ENCODE results near the gene ASB18.
"Not testable (repeated sequence)": the region's sequence is repeated elsewhere in the genome, so short reads cannot be mapped to it uniquely, and the experiment has no call there.

The ASB18 gene

DNA sequence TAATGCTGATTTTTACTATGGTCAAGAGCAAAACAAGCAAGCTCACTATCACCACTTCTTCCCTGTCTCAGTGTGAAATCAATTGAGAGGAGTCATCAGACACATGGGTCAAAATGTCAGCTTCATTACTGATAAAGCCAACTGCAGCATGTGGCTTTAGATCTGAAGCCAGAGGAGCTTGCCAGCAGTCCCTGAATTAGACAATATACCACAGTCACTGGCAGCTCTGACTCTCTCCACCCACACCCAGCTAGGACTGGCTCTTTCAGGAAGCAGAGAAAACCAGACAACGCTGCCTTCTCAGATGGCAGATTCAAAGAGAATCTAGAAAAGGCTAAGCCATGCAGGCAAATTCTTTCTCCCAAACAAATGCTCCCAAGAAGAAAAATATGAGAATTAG lies 20.0 kb upstream of the ASB18 start:
- DNase-seq: no peak

DNA sequence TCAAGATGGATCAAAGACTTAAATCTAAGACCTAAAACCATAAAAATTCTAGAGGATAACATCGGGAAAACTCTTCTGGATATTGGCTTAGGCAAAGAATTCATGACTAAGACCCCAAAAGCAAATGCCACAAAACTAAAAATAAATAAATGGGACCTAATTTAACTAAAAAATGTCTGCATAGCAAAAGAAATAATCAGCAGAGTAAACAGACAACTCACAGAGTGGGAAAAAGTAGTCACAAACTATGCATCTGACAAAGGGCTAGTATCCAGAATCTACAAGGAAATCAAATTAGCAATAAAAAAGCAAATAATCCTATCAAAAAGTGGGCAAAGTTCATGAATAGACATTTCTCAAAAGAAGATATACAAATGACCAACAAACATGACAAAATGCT lies 18.2 kb upstream of the ASB18 start:
- no peak for DNase-seq

DNA sequence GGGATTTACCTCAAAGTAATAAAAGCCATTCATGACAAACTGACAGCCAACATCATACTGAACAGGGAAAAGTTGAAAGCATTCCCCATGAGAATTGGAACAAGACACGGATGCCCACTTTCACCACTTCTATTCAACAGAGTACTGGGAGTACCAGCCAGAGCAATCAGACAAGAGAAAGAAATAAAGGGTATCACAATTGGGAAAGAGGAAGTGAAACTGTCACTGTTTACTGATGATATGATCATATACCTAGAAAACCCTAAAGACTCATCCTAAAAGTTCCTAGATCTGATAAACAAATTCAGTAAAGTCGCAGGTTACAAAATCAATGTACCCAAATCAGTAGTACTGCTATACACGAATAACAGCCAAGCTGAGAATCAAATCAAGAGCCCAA lies 17.2 kb upstream of the ASB18 start:
- no peak for DNase-seq

DNA sequence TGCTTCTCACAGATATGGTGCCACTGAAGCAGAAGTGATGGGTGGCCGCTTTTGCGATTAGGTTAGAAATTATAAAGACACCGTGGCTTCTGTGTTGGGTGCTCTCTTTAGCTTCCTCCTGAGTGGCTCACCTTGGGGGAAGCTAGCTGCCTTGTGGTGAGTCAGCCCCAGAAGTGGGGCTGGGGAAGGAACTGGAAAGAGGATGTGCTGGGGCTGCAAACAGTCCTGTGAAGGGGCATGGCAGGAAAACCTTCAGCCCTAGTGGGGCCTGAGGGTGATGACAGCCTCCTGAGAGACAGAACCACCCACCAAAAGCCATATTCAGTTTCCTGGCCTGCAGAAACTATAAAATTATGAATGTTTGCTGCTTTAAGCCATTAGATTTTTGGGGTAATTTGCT lies 8.9 kb upstream of the ASB18 start:
- no peak for DNase-seq

DNA sequence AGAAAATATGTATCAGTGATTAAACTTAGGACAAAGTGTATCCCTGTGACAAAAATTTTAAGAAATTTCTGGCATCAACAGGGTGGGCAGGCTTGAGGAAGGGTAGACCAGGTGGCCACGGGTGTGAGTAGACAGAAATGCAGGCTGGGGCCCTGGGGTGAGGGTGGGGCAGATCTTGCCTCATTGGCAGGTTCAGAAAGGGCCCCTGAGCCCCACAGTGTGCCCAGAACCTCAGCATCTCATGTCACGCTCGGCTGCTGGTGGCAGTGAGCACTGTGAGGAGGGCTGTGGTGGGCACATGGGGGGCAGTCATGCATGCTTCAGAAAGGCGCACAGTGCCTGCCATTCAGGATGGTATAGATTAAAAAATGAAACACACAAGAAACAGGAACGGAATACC lies 7.6 kb upstream of the ASB18 start:
- no peak for DNase-seq

DNA sequence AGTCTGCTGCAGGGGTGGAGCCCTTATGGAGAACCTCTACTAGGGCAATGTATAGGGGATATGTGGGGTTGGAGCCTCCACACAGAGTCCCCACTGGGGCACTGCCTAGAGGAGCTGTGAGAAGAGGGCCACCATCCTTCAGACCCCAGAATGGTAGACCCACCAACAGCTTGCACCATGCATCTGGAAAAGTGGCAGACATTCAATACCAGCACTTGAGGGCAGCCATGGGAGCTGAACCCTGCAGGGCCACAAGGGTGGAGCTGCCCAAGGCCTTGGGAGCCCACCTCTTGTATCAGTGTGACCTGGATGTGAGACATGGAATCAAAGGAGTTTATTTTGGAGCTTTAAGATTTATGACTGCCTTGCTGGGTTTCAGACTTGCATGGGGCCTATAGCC lies 5.7 kb upstream of the ASB18 start:
- DNase-seq: not testable (repeated sequence)

DNA sequence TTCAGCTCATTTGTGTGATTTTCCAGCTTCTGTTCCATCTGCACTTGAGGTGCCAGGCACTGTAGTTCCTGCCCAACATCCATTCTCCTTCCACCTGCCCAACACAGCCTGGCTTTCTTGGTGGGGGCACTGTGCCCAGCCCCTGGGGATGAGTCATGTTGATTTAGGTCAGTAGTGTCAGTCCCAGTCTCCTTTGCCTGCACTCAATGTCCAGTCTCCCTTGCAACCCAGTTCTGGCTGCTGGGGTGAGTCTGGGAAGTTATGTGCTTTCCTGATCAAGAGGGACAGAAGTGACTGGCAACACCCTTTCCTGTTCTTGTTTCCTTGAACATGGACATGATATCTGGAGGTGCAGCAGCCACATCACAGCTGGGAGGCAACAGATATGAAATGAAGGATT lies 1.5 kb upstream of the ASB18 start:
- DNase-seq: no peak

DNA sequence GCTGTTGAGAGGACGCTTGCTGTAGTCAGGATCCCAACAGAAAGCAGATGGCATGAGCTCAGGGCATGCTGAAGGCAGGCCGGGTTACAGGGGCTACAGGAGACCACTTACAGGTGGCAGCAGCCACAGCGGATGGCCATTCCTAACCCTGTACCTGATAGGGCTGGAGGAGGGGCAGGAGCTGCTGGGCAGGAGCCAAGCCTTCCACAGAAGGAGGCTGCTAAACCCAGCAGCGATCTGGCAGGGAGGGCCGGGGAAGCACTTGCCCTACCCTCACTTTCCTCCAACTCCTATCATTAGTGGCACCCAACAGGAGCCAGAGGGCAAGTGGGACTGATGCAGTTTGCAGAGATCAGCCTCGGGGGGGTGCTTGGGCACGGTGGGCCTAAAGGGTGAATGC lies 2.0 kb downstream of the ASB18 start:
- DNase-seq: no peak

DNA sequence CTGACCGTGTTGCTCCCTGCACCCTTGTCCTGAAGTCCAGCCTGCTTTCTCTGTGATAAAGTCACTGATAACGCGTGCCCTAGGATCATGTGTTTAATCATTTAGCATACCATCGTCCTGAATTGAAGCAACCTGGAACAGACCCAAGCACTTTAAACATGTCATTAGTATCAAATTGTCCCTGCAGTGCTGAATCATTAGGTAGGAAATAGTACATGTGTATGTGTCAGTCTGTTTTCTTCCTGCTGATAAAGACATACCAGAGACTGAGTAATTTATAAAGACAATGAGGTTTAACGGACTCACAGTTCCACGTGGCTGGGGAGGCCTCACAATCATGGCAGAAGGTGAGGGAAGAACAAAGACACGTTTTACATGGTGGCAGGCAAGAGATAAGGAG lies 2.8 kb downstream of the ASB18 start:
- DNase-seq: no peak

DNA sequence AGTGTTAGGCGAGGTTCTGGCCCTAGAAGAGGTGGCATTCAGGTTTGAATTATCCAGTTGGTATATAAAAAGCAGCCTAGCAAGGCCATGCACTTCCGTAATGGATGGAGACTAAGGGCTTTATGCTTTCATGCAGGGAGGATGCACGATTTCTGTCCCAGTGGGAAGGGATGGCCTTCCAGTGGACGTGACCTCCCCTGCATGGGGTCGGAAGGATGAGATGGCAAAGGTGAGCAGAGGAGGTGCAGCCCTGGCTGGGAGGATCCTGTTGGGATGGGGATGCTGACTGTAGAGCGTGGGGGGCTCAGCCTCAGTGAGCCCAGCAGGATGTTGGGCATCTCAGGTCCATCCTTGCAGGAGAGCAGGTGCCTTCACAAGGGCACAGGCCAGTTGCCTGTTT lies 4.8 kb downstream of the ASB18 start:
- no peak for DNase-seq

DNA sequence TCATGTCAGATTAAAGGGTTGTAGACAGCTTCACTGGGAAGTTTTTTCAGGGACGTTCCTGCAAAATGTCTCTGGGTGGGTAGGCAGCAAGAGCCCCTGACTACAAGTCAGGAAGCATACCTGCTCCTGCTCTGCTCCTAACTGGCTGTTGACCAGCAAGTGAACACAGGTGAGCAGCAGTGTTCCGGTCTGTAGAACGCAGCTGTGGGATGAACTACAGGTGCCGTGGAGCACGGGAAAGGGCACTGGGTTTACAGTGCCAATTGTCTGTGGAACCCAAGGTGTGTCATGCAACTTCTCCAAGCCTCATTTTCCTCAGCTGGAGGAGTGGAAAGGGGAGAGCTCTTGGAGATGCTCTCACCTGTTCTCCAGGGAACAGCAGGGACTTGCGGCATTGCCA lies 6.6 kb downstream of the ASB18 start:
- no peak for DNase-seq

DNA sequence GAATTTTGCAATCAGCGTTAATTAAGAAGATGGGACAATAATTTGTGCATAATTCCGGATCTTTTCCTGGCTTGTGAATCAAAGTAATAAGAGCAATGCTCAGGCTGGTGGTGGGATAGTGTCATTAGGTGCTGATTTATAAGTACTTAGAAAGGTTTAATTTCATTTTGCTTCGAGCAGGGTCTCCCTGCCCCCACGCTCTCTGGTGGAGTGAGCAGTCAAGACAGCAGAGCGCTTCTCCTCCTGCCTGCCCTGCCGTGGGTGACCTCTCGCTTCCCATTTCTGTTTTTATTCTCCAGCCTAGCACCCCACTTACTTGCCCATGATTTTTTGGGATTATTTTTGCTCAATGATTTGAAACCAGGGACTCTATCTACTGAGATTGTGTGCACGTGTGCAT lies 7.1 kb downstream of the ASB18 start:
- DNase-seq: no peak

DNA sequence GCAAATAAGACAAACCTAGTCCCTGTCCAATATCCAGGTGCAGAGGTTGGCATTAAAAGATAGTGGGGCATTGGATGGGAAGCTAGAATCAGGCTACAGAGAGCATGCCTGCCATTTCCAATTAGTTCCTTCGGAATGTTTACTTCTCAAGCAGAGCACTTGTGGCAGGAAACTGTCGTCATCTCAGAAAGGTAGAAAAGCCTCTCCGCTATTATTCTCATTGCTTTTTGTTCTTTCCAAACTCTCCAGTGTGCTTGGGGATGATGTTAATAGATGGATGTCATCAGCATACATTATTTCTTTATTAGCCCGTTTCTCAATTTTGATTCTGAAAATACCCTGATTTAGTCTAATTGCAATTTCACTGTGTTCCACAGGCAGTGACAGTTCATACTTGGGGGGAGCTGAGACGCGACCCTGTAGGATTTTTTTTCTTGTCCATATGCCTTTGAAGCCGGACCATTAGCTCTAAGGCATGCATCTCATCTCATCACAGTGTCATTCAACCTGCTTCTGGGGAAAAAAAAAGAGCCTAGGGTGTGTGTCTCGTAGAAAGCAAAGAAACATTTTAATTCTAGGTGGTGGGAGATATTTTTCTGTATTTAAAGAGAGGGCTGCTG lies 7.7 kb downstream of the ASB18 start:
- DNase-seq: no peak

DNA sequence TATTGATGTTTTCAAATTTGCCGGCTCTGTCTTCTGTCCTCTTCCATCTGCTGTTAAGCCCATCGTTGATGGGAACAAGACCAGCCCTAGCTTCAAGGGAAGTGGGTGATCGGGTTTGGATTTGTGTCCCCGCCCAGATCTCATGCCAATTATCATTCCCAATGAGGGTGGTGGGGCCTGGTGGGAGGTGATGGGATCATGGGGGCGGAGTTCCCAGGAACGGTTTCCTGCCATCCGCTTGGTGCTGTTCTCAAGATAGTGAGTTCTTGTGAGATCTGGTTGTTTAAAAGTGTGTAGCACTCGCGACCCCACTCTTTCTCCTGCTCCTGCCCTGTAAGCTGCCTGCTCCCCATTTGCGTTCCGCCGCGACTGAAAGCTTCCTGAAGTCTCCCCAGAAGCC lies 9.5 kb downstream of the ASB18 start:
- DNase-seq: no peak

DNA sequence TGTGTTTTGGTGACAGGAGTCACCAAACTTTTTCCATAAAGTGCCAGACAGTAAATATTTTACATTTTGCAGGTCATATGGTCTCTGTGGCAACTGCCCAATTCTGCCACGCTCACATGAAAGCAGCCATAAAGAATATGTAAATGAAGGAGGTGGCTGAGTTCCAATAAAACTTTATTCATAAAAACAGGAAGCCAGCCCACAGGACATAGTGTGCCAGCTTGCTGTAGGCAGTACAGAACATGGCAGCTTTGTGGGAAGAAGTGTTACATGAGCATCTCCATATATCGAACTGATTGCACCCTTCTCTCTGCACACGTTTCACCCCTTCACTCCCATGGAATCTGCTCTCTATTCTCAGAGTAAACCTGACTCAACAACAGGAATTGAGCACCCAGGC lies 10.2 kb downstream of the ASB18 start:
- no peak for DNase-seq

DNA sequence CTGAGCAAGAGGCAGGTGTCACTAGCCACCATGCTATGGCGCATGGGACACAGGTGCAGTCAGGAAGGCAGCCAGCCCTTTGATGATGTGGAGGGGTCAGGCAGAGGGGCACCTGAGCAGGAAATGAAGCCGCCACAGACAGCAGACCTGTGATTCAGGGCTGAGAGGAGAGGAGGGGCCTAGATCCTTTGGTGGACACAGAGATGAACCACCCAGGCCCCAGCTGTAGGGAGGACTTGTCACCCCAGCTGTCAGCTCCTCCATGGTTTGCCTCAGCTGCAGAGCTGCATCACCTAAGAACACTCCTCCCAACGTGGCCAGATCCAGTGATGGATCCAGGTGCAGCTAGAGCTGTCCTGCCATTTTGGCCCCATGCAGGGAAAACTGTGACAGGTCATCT lies 11.6 kb downstream of the ASB18 start:
- DNase-seq: no peak

DNA sequence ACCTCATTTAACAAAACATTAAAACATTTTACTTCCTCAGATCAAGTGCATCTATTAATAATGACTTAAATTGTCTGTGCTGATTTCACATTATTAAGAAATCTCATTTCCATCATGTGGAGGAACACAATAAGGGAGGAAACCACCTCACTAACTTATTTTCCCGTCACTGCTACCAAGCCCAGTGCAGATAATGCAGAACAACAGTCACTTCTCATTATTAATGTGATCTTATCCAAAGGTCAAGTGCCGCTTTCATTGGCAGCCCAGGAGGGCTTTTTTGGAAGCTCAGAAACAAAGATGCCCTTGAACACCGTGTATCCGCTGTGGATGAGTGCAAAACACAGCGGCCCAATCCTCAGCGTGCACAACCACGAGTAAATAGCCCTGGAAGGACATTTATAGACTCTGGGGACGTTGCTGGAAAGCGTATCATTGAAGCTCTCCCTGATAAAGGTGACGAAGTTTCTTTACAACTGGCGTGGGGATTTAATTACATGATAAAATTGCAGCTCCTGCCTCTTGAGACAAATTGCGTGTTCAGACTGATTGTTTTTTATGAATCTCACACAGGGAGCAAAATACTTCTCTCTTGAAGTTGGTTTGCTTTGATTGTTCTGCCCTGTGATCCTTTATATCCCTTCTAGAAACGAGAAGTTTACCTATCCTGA lies 13.2 kb downstream of the ASB18 start:
- DNase-seq: no peak

DNA sequence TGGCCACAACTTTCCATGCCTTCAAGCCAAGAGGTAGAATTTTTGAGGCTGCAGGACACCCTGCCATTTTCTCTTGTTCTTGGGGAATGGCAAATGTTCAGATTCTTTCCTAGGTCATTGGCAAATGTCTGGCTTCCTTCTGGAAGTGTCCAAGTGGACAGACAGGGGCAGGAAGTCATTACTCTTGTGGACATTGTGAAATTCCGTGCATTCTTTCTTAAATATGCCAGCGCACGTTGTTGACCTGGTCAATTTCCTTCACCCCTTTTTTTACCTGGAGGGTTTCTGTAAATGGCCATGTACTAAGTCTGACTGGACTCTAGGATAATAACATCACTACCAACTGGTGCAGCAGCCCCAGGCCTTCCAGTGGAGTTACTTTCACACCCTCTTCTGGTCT lies 13.9 kb downstream of the ASB18 start:
- DNase-seq: no peak

DNA sequence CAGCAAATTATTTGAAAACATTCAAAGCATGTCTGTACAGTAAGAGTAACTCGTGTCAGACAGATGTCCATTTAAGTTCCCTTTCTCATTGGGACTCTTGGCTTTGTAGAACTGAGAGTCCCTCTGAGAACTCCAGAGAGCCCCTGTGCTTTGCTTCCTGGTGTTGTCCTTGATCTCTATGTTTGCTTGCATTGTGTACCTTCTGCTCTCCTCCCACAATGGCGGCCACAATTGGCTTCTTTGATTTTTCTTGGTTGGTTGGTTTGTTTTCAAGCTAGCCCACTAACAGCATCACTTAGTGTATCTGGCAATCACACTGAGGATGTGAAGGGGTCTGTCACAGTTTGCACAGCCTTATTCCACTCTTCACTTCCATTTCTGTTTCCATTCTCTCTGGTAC lies 15.1 kb downstream of the ASB18 start:
- DNase-seq: no peak

DNA sequence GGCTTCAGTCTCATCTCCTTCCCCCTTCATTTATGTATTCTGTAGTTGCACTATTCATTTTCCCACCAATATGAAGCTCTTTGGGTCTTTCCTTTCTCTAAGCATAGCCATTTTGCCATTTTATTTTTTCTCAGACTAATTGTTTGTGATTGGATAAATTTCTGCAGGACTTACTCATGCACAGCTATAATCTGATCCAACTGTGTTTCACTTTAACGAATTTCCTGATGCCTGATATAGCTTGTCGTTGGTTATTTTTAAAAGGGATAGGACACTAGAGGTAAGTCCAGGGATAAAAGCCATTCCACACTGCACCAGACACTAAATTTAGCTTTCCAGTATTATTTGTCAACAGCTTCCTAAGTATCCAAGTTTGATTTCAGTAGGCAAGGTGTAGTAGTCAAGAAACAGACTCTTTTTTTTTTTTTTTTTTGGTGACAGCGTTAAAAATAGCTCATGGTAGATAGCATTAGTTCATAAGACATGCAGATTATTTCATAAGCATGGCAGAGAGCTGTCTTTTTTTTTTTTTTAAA lies 17.4 kb downstream of the ASB18 start:
- no peak for DNase-seq

DNA sequence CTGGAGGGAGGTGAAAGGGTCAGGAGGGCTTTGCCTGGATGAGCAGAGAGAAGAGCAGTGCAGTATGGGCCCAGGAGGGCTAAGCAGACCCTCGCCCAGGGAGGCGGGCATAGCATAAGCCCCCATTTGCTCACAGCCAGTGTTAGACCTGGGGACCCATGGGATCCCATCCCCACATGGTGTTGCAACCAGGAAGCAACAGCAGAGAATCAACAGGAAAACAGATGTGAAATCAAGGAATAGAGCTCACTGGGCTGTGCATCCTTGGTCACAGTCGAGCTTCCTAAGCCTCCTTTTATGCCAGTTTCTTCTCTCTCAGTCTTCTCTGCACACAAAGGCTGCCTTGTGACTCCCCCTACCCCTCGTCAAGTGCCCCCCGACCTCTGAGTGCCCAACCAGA lies 19.9 kb downstream of the ASB18 start:
- DNase-seq: no peak

DNA sequence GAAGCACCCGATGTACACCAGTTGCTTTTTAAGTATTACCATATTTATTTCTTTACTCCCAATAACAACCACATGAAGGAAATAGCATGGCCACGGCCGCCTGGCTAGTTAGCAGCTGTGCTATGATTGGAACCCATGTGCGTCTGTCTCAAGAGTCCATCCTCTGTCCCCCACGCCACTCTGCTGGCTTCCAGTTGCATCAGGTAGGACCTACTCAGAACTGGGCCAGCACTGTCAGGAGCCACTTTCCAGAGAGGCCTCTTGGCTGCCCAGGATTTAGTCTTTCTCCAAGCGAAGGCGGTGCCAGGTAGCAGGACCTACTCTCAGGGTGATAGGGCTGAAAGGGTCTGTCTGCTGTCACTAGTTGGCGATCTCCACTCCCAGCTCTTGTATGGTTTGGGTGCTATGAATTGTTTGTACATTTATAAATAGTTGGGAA lies 22.1 kb downstream of the ASB18 start:
- no peak for DNase-seq

DNA sequence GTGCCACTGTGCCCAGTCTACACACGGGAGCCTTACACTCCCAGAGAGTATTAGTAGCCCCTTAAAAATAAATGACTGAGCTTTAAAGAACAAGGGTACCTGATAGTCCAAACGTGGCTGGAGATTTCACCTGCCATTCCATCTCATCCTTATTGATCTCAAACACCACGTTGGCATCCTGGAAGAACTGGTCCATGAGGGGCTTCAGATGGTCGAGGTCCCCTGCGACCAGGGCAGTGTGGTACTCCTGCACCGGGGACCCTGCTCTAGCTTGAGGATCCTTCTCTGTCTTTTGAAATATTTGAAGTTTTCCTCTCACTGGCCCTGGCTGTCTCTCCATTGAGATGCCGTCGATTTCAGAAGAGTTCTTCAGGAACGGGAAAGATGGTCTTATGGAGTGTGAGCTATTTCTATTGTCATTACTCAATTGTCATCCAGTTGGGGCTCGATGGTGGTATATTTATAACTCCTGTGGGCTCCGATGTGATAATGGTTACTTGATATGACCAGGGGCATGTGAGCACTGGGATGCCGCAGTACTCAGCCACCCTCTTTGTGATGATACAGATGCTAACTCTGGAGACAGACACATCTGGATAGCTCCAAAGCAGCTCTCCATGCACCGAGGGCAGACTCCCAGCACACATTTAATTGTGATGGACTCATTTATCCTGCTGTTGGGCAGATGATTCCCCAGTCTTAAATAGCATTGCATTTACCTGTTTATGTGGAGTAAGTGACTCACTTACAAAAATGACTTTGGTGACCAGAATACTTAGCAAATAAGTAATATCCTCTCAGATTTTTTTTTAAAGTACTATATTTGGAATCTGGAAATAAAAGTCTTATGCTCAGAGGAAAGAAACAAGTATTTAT lies 22.8 kb downstream of the ASB18 start:
- no peak for DNase-seq

Measured in activated naive CD4-positive, alpha-beta T cell (primary cell).